ENCODE data around the gene BTRC.
"Not testable (repeated sequence)": the region's sequence is repeated elsewhere in the genome, so short reads cannot be mapped to it uniquely, and the experiment has no call there.

BTRC gene

GRCh38 chr10:101388676-101389276 lies 34.8 kb downstream of the BTRC start:
- no peak for DNase-seq

DNA sequence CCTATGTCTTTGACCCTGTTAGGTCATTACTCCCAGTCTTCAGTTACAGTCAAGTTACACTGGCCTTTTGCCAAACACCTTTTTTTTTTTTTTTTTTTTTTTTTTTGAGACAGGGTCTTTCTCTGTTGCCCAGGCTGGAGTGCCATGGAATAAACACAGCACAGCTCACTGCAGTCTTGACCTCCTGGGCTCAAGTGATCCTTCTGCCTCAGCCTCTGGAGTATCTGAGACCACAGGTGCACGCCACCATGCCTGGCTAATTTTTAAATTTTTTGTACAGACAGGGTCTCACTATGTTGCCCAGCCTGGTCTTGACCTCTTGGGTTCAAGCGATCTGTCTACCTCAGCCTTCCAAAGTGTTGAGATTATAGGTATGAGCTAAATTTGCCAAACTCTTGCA lies 35.6 kb downstream of the BTRC start:
- not testable (repeated sequence) for DNase-seq

DNA sequence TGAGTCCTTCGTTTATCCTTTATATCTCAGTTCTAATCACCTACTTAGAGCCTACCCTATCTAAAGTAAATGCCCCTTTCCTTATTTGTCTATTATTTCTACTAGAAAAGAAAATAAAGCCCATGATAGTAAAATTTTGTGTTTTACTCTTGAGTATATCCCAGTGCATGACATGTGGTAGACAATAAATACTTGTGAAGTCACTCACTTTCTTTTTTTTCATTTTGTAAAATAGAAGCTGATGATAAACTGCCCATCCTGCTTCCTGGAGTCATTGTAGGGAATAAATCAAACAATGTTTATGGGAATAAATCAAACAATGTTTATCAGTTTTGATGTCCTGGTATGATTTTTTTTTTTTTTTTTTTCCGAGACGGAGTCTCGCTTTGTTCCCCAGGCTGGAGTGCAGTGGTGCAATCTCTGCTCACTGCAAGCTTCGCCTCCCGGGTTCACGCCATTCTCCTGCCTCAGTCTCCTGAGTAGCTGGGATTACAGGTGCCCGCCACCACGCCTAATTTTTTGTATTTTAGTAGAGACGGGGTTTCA lies 36.1 kb downstream of the BTRC start:
- no peak for DNase-seq

DNA sequence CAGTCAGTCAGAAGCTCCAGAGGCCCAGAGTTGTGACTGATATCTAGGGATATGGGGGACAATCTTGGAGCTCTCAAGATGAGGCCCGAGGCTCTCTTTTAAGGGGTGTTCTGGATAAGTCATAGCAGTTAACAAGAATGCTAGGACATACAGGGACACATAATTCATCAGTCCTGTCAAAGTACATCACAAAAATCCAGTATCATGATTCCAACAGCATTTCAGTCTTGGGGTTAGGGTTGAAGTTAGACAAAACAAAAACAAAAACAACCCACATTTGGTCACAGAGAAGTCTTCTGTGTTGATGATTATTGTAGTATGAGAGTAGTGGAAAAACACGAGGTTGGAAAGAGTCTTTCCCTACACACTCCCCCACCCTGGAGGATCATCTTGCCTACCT lies 39.4 kb downstream of the BTRC start:
- no peak for DNase-seq

DNA sequence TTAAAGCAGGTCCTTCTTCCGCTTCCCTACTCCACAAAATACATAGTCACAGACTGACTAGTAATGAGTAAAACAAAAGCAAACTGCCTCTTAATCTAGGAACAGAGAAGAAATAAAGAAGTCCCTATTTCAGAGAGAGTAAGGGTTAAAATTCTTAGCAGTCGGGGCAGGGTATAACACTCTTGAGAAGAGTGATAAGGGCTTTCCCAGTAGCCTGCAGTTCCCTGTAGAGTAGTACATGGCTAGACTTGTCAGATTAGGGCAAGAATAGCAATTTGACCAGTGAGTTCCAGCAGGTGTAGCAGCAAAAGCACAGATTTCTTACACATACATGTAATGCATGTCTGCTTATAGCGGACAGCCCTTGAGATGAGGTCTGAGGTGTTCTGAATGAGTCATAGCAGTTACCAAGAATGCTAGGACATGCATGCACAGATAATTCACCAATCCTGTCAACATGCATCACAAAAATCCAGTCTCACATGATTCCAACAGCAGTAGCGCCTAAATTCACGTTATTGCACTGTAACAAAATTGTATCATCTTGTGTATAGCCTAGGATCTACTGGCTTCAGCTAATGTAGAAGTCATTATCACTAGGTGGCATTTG lies 40.7 kb downstream of the BTRC start:
- no peak for DNase-seq

DNA sequence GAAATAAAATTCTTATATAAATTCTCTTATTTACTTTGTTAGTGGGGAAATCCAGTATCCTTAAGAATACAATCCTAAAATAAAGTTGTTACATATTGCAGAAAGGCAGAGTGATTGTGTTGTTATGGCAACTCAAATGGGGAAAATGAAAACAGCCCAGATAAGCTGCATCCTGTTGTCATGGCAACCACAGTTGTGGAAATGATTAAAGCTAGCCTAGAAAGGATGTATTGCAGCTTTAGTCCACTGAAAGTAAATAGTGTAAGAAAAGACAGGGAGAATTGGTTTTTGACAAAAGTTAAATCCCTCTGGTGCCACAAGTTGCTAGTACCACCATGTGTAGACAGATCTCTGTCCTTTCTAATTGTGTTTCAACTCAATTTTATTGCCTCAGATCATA lies 43.2 kb downstream of the BTRC start:
- no peak for DNase-seq

- DNase-seq, result no peak
These were observed 46.6 kb downstream of the BTRC start for GRCh38 chr10:101400585-101400984.

DNA sequence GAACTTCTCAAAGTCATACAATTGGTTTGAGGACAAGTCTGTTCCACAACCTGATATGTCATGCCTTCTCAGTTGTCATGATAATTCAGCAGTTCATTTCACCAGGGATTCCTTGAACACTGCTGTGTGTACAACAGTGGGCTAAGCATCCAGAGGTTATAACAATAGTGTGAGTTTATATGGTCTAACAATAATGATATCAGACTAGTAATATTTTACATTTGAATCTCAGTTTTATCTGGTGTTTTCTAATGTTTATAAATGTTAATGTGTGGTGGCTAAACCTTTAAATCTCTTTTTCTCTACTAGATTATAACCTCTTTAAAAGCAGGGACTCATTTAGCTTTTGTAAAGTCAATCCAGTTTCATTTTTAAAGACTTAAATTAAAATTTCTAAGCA lies 48.7 kb downstream of the BTRC start:
- DNase-seq, result no peak

DNA sequence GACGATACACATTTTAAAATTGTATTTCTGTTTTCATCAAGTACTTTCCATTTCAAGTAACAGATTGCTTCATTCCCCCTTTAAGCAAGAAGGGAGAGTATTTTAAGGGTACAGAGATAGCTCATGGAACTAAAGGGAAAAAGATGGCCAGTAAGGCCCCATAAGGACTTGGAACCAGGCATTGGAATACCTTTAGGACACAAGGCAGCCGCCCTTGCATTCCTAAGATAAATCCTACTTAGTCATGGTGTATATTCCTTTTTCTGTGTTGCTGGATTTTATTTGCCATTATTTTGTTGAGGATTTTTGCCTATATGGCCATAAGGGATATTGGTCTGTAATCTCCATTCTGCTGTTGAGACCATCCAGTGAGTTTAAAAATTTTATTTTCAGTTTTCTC lies 49.2 kb downstream of the BTRC start:
- no peak for DNase-seq

DNA sequence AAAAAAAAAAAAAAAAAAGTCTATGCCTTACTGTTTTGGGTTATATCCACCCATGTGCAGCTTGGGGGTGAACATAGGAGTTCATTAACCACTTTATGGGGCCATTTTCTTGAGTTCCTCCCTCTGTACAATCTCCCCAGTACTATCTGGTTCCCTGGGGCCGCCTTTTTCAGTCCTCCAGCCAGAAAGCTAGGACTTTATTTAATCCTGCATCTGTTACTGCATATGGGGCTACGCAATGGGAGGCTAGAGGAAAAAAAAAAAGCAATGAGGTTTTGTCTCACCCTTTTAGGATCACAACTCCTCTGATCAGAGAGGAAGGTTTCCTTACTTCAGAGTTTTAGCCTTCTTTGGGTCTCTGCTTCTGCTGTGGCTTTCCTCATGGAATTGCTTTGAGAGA lies 51.0 kb downstream of the BTRC start:
- DNase-seq, result no peak

- DNase-seq, result no peak
These were observed 57.6 kb downstream of the BTRC start for GRCh38 chr10:101411598-101411997.

DNA sequence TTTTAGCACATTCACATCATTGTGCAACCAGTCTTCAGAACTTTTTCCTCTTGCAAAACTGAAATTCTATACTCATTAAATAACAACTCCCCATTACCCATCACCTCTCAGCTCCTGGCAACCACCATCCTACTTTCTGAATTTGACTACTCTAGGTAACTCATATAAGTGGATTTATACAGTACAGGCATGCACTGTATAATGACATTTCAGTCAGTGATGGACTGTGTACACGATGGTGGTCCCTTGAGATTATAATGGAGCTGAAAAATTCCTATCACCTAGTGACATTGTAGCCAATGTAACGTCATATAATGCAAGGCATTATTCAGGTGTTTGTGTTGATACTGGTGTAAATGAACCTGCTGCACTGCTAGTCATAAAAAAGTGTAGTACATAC lies 60.1 kb downstream of the BTRC start:
- no peak for DNase-seq

DNA sequence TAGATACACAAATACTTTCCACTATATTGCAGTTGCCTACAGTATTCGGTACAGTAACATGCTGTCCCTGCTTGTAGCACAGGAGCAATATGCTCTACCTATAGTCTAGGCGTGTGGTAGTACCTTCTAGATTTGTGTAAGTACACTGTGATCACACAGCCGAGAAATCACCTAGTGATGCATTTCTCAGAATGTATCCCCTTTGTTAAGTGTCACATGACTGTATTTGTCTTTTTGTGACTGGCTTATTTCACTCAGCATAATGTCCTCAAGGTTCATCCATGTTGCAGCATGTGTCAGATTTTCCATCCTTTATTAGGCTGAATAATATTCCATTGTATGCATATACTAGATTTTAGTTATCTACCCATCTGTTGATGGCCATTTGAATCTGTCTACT lies 61.9 kb downstream of the BTRC start:
- no peak for DNase-seq

GRCh38 chr10:101421967-101422366 lies 68.0 kb downstream of the BTRC start:
- not testable (repeated sequence) for DNase-seq

DNA sequence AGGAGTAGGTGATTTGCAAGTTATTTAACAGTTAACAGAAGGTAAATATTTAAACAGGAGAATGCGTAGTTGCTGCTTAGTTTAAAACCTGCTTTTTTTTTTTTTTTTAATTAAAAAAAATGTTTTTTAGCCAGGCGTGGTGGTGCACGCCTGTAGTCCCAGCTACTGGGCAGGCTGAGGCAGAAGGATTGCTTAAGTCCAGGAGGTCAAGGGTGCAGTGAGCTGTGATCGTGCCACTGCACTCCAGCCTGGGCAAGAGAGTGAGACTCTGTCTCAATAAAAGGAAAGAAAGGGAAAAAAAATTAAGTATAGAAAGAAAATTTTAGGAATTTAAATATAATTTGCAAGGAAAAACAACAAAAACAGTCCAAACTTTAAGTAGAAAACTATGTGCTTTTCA lies 71.6 kb downstream of the BTRC start:
- DNase-seq, result no peak

GRCh38 chr10:101428036-101428435 lies 74.1 kb downstream of the BTRC start:
- DNase-seq, result no peak

- no peak for DNase-seq
These were observed 75.5 kb downstream of the BTRC start for GRCh38 chr10:101429423-101429822.

DNA sequence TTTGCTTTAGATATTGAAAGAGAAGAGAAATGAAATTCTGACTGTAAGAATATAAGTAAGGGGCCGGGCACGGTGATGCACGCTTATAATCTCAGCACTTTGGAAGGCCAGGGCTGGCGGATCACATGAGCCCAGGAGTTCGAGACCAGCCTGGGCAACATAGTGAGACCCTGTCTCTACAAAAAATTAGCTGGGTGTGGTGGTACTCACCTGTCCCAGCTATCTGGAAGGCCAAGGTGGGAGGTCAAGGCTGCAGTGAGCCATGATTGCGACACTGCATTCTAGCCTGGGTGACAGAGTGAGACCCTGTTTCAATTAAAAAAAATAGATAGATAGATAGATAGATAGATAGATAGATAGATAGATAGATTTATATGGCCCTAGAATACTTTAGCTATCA lies 82.3 kb downstream of the BTRC start:
- DNase-seq, result no peak

DNA sequence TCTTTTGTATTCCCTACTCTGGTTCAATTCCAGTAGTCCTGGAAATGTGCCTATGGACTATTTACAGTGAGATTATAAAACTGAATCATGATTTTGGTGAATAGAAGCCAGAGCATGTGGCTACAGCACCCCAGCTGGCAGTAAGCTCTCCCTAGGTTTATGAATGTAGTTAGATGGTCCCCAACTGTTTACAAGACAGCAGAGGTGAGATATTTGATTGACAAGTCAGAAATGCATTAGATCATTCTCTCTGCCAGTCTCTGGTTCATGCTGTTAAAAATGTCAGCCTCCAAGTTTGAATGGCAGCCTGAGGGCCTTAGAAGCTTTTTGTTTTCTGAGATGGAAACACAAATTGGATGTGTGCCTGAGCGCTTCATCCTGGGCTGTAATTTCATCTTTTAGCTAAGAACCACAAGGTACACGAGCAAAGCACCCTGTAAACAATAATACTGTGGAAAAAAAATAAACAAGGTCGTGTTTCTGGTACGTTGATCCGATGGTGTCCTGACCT lies 85.0 kb downstream of the BTRC start:
- DNase-seq, result no peak

DNA sequence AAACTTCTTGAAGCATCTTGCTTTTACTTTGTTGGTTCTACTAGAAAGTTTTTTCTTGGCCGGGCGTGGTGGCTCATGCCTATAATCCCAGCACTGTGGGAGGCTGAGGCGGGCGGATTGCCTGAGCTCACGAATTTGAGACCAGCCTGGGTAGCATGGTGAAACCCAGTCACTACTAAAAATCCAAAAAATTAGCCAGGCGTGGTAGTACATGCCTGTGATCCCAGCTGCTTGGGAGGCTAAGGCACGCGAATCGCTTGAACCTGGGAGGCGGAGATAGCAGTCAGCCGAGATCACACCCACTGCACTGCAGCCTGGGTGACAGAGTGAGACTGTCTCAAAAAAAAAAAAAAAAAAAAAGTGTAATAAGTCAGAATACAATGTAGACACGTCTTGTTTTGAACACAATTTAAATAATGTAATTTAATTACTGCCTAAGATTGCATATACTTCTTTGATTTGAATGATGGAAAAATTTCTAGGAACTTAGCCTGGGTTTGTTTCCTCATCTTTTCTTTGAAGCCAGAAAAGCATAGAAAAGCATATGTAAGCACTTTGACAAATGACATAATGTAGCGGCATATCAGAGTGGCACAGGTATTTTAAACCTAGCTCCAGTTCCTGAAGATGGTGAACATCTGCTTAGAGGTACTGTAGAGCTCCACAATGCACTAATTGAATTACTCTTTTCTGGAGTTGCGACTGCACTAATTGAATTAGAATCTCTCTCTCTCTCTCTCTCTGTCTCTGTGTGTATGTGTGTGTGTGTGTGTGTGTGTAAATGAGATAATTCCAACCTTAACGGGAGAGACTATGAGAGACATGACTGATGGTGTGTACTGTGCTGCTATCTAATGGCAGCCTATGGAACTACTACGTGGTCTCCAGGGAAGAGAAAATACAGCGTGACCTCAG lies 87.8 kb downstream of the BTRC start:
- DNase-seq, result no peak

GRCh38 chr10:101442456-101442800 lies 88.5 kb downstream of the BTRC start:
- DNase-seq, result no peak

- DNase-seq, result no peak
These were observed 90.3 kb downstream of the BTRC start for GRCh38 chr10:101444058-101444898.

- DNase-seq, result no peak
These were observed 92.1 kb downstream of the BTRC start for GRCh38 chr10:101446071-101446470.

Data from NCI-H1048 (cell line).